HG02943 (cell line): Measurements from ENCODE around the gene CORO1C.
A peak's percentile ranks its signal among the peaks of the same experiment; 100 is the strongest.
"Not testable (repeated sequence)": the region's sequence is repeated elsewhere in the genome, so short reads cannot be mapped to it uniquely, and the experiment has no call there.

ENCODE experiments used
- ATAC-seq: cut with Tn5 transposase; IDR thresholded peaks from one replicate; pipeline ENCODE4 v1.9.1; 2021; ENCODE audit warnings: mild to moderate bottlenecking, low read depth, moderate library complexity; ENCODE audit not compliant: unreplicated experiment

Gene CORO1C

DNA sequence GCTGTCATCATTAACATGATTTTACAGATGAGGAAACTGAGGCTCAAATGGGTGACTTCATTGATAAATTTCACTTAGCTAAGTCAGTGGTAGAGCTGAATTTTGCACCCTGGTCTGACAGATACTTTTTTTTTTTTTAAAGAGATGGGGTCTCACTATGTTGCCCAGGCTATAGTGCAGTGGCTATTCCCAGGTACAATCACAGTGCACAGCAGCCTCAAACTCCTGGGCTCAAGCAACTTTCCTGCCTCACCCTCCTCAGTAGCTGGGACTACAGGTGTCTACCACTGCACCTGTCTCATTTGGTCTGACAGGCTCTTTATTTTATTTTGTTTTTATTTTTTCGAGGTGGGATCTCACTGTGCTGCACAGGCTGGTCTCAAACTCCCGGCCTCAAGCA, 24.2 kb upstream of the CORO1C start:
- ATAC-seq, result no peak

DNA sequence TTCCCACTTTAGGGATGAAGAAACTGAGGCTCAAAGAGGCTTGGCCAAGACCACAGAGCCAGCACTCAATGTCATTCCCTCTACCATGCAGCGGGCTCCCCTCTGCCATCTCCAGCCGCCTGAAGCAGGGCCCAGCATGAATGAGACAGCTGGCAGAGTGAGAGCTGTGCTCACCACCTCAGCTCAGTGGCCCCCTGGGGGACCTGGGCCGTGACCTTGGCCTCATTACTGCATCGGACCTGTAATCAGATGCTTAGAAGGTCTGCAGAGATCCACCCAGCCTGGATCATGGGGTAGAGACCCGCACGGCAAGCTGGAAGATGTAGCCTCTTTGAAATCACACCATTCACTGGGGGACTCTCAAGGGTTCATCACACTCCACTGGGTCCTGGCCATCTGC, 22.7 kb upstream of the CORO1C start:
- no peak for ATAC-seq

DNA sequence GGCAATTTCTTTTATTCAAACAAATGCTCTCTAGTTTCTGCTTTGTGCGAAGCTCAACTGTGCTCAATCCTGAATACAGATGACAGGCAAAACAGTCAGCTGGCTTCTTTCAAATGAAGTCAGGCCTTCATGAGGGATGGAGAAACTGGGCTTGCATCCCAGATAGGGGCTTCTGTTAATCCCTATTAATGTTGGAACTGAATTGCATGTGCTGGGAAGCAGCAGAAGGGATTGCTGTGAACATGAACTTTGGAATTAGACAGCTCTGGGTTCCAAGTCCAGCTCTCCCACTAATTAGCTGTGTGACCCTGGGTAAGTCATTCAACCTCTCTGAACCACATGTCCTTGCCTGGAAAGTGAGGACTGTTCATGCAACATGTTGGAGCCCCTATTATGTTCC, 21.1 kb upstream of the CORO1C start:
- ATAC-seq, result no peak

DNA sequence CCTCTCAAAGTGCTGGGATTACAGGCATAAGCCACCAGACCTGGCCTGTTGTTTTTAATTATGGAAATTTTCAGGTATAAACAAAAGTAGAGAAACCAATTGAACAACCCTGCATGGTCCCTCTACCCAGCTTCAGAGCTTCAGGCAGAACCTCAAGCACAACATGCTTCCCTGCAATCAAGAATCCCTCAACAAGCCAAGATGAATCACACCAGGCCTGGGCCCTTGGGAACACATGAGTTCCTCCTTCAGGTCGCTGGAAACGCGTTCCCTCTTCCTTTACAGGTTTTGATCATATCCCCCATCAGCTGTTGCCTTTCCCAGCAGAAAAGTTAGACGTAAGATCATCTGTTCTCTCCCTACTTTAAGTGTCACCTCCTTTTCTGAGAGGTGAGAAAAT, 20.5 kb upstream of the CORO1C start:
- no peak for ATAC-seq

DNA sequence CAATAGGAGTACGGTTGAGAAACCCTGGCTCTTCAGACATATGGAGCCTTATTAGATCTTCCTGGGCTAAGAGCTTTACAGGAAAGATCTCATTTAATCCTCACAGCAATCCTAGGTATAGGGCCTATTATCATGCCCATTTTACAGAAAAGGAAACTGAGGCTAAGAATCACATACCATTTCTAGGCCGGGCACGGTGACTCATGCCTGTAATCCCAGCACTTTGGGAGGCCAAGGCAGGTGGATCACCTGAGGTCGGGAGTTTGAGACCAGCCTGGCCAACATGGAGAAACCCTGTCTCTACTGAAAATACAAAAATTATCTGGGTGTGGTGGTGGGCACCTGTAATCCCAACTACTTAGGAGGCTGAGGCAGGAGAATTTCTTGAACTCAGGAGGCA, 19.7 kb upstream of the CORO1C start:
- ATAC-seq, result not testable (repeated sequence)

DNA sequence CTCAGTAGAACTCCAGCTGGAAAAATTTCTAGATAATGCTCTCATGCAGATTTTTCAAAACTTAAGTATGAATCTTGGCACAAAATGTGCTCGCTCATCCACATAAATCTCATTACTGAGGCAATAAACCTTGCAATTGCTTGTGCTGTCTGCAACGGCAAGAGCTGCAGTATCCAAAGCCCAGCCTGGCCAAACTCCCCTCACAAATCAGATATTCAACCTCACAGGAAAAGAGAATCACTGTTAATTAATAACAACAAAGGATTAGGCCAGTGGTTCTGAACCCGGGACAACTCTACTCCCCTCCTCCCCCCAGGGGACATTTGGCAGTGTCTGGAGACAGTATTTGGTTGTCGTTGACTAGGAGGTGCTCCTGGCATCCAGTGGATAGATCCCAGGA, 19.2 kb upstream of the CORO1C start:
- ATAC-seq, result no peak

DNA sequence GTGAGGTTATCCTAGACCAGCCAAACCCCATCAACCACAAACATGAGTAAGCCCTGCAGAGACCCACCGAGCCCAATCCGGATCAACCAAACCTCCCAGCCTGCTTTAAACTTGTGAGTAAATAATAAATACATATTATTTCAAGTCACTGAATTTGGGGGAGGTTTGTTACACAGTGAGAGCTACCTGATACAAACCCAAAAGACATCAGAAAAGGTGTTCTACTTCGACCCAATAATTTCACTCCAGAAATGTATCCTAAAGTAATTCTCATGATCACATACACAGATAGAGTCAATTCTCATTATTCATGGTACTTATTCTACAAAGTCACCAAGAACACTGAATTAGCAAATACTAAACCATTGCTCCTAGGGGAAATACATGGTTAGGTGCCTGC, 16.2 kb upstream of the CORO1C start:
- no peak for ATAC-seq

DNA sequence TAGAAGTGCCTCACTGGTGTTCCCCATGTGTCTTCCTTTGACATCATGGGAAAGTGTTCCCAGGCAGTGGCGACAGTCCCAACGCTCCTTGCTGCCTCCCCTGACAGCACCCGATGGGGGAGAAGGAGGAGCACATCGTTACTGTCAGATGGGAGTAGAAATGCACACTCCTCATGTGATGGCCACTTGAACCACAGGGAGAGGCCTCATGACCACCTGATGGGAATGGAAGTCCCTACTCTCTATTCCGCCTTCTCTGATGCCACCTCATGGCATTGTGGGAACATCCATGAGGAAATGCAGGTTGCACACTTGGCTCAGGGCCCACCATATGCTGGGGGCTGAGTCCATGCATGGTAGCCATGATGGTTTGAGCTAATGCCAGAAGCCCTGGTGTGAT, 14.3 kb upstream of the CORO1C start:
- ATAC-seq, result no peak

DNA sequence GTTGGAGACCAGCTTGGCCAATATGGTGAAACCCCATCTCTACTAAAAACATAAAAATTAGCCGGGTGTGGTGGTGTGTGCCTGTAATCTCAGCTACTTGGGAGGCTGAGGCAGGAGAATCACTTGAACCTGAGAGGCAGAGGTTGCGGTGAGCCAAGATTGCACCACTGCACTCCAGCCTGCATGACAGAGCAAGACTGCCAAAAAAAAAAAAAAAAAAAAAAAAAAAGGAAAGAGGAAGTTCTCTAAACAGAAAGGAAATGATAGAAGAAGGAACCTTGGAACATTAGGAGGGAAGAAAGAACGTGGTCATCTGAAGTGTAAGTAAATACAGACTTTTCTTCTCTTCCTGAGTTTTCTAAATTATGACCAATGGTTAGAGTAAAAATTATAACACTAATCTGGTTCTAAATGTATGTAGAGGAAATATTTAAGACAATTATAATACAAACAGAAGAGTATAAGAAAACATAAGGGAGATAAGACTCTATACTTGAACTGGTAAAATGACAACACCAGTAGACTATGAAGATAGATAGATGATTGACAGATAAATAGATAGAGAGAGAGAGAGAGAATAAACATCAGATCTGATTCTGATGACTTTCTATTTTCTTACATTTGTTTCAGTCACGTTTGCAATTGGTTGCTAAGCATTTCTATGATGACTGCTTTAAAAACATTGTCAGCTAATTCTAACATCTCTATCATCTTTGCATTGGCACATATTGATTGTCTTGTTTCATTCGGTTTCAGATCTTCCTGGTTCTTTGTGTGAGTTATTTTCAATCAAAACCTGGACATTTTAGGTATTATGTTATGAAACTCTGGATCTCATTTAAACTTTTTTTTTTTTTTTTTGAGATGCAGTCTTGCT, 12.9 kb upstream of the CORO1C start:
- no peak for ATAC-seq

DNA sequence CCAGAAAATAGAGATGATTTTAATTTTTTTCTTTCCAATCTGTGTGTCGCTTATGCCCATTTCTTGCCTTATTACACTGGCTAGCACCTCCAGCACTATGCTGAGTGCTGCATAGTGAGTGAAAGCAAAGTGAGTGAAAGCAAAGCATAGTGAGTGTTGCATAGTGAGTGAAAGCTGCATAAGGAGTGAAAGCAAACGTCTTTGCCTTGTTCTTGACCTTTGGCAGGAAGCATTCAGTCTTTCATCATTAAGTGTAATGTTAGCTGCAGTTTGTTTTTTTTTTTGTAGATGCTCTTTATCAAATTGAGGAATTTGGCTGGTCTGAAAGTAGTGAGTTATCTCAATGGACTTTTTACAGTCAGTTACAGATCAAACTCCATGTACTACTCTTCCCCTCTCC, 6.9 kb upstream of the CORO1C start:
- no peak for ATAC-seq

DNA sequence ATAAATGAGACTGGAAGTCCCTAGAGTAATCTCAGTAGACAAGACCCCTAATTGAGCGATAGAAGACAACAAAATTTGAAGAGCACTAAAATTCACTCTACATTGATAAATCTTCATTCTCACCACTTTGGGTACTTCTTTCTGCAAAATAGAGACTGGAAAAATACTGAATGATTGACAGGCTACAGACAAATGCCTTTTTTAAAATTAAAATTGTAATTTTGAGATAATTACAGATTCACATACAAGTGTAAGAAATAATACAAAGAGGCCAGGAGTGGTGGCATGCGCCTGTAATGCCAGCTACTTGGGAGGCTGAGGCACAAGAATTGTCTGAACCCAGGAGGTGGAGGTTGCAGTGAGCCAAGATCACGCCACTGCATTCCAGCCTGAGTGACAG, 4.5 kb upstream of the CORO1C start:
- no peak for ATAC-seq

DNA sequence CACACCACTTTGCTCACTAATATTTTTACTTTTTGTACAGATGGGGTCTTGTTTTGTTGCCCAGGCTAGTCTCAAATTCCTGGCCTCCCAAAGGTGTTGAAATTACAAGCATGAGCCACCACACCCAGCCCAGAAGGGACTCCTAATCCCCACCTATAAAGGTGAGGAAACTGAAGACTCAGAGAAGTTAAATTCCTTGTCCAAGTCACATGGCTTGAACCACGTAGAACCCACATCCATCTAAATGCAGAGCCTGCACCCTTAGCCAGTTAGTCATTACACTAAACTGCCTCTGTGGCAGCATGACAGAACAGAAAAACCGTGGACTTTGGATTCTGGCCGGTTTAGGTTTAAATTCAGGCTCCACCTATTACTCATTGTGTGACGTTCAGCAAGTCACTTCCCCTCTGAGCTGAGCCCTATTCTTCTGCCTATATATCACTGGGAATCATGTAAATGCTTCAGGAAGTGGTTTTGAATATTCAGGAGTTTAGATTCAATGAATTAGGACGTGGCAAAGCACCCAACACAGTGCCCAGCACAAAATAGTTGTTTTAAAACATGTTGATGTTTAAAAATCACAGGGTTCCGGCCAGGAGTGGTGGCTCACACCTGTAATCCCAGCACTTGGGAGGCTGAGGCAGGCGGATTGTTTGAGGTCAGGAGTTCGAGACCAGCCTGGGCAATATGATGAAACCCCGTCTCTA, 3.0 kb upstream of the CORO1C start:
- no peak for ATAC-seq

DNA sequence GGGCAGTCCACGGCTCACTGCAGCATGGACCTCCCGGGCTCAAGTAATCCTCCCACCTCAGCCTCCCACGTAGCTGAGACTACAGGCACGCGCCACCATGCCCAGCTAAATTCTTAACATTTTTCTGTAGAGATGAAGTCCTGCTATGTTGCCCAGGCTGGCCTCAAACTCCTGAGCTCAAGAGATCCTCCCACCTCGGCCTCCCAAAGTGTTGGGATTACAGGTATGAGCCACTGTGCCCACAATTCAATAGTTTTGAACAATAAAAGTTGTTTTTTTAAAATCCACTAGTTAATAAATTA, 1.9 kb upstream of the CORO1C start:
- ATAC-seq, result not testable (repeated sequence)

DNA sequence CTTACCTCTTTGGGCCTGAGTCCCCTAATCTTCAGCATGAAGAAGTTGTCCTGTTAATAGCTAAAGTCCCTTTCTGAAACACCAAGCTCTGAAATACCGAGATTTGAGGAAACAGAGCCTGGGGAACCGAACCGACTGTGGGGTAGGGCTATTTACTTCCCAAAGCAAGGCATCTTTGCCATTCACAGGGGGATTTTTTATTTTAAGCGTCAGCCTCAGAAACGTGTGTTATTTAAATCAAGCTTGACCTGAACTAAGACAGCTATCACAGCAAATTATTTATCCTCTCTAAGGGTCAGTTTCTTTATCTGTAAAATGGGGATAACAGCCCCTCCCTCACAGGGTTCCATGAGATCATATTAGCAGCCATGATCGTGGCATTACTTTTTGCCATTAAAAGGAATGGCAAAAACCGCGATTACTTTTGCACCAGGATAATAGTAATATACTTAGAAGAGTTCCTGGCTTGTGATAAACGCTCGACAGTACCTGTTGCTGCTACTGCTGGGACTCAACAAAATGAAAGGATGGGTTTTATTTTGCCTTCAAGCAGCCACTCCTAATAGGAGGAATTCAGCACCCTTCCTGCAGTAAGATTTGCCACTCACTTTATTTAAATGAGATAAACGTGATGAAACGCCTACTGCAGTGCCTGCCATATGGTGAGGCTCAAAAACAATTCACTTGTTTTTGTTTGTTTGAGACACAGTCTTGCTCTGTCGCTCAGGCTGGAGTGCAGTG, 1.3 kb upstream of the CORO1C start:
- ATAC-seq, result no peak

DNA sequence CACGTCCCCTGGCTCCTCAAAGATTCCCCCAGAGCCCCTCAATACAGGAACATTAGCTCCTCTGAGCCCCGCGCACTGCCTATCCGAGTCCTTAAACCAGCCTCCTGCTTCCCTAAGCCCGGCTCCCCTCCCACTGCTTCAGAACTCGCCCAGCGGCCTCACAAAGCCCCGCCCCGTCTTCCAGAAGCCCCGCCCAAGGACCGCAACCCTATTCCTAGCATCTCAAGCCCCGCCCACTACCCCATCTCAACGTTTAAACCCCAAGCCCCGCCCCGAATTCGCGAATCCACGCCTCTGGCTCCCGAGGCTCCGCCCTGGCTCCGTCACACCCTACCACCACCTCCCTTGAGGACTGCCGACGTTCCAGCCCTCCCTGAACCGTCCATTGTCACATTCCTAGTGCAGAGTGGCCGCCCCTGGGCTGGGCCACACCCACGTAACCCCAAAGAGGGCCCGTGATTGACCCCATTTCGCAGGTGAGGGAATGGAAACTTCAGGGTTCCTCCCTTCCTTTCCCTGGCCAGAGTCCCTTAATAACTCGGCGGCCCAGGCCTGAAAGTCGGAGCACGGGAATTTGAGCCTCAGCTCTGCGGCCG, 646 bp upstream of the CORO1C start:
- peak; percentile 59 for ATAC-seq

DNA sequence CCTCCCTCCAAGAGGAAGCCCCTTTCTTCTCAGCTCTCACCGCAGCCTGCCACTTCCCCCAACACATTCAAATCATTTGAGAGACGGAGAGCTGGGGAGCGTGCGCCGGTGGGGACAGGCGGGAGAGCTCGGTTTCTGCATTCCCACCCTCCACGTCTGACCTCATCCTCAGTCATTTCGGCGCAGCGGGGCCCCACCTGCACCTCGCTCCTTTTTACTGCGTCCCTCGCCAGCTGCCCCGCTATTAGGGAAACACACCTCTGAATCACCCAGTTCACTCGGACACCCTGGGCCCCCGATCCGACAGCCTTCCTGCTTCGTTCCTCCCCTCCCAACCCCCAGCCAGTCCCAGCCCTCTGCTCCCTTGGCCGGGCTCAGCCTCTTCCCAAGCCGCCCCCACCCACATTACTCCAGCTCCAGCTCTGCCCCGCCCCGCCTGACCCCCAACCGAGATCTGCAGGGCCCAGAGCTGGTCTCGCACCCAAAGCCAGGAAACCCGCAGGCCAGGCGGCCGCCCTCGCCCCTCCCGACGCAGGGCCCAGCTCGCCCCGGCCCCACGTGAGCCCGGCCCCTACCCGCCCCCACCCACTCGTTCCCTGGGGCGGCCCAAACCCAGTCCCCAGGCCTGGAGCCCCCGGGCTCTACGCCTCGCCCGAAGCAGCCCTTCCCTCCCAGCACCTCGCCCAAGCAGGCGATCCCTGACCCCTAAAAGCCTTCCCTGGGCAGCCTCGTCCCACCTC, 783 bp downstream of the CORO1C start:
- peak; percentile 3 for ATAC-seq

DNA sequence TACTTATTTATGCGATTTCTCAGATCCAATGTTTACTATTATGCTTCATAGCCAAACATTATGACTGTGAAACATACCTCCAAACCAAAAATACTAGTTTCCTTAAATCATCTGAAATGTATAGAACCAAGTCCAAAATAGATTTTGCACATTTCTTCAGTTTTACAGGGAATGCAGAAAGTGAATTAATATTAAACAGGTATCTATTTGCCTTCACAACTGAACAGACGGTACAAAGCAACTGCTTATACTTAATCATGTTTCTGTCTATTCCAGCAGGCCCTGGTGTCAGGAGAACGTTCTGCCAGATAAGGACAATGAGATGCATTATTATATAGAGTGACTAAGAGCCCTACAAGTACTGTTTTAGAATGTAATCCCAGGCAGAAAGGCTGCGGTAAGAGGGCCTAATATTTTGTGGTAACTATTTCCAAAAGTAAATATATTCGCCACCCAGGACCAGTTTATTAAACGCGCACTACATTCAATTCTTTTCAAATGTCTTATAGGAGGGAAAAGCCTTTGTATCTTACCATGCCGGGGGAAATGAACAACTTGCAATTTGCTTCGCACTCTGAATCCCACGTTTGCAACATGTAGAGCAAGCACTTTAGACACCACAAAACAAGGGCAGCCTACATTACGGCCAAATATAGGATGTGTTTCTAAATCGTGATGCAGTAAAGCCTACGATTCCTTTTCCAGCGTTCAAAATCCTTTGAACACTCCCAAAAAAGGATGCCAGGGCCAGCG, 1.5 kb downstream of the CORO1C start:
- ATAC-seq, result no peak

DNA sequence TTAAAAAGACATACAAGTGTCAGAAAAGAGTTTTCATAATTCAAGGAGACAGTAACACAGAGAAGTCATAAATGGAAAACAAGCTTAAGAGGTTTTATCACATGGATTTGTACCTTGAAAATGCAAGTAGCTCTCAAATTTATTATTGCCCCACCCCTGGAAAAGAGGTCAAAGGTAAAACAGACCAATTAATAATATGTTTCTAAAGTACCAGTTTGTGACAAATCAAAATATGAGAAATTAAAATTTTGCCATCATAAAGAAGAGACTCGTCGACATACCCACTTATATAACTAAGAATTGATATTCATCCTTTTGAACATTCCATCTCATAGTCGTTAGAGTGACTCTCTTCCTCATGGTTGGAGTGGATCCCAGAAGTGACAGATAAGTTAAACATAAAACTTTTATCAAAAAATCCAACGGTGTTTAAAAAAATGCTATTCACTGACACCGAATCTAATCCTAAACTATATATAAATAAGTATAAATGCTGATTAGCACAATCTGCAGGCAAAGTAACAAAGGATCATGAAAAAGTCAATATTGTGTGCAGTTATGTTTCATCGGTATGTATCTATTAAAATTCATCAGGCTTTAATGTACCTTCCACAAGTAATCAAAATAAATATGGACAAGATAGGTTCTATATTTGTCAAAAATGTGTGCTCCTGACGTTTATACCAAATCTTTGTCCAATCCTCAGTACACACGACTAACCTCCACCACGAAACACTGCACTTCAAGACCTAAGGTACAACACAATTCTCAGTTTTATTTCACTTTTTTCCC, 2.3 kb downstream of the CORO1C start:
- ATAC-seq, result no peak
